ENCODE measurements around the gene TPI1.

The TPI1 gene

DNA sequence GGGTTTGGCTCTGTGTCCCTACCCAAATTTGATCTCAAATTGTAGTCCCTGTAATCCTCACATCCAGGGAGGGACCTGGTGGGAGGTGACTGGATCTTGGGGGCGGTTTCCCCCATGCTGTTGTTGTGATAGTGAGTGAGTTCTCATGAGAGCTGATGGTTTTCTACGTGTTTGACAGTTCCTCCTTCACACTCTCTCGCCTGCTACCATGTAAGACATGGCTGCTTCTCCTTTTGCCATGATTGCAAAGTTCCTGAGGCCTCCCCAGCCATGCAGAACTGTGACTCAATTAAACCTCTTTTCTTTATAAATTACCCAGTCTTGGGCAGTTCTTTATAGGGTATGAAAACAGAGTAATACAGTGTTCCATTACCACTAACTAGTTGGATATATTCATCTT is 27.0 kb downstream of the TPI1 start:
- H3K4me1 ChIP-seq = peaks cover 6% of the 10 kb centered on the region
- H2AFZ ChIP-seq = no peak overlapping the region
- no peaks in the 10 kb centered on the region for H3K36me3 ChIP-seq (ENCODE audit: control insufficient read depth, insufficient read depth, low read length)
- TF ChIP-seq, protein P1, sequence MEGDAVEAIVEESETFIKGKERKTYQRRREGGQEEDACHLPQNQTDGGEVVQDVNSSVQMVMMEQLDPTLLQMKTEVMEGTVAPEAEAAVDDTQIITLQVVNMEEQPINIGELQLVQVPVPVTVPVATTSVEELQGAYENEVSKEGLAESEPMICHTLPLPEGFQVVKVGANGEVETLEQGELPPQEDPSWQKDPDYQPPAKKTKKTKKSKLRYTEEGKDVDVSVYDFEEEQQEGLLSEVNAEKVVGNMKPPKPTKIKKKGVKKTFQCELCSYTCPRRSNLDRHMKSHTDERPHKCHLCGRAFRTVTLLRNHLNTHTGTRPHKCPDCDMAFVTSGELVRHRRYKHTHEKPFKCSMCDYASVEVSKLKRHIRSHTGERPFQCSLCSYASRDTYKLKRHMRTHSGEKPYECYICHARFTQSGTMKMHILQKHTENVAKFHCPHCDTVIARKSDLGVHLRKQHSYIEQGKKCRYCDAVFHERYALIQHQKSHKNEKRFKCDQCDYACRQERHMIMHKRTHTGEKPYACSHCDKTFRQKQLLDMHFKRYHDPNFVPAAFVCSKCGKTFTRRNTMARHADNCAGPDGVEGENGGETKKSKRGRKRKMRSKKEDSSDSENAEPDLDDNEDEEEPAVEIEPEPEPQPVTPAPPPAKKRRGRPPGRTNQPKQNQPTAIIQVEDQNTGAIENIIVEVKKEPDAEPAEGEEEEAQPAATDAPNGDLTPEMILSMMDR (IDR thresholded peaks at IDR 0.05) = no peak
- H3K4me2 ChIP-seq (ENCODE audit: low read length) = no peak overlapping the region
- H3K4me3 ChIP-seq (ENCODE audit: low read depth, low read length) = no peak overlapping the region
- H3K79me2 ChIP-seq = no peaks in the 10 kb centered on the region
- no peak overlapping the region for H3K27ac ChIP-seq
- H3K9ac ChIP-seq = no peak overlapping the region
- no peaks in the 10 kb centered on the region for H3K27me3 ChIP-seq (ENCODE audit: control insufficient read depth, insufficient read depth, low read length)
- H3K9me3 ChIP-seq (ENCODE audit: control insufficient read depth, low read length) = no peaks in the 10 kb centered on the region

GRCh38 chr12:6896846-6897435 is 29.6 kb downstream of the TPI1 start:
- Histone ChIP-seq H2AFZ (no peak overlapping the region), H3K9ac (no peak overlapping the region), H3K27me3 (ENCODE audit: control insufficient read depth, insufficient read depth, low read length) (no peaks in the 10 kb centered on the region), H3K9me3 (ENCODE audit: control insufficient read depth, low read length) (no peaks in the 10 kb centered on the region), H3K36me3 (ENCODE audit: control insufficient read depth, insufficient read depth, low read length) (no peaks in the 10 kb centered on the region), H3K4me2 (ENCODE audit: low read length) (no peak overlapping the region), H3K4me1 (no peaks in the 10 kb centered on the region), H3K4me3 (ENCODE audit: low read depth, low read length) (no peak overlapping the region), H3K79me2 (no peaks in the 10 kb centered on the region), H3K27ac (no peak overlapping the region)
- TF ChIP-seq, protein P1 (IDR thresholded peaks at IDR 0.05) = no peak

DNA sequence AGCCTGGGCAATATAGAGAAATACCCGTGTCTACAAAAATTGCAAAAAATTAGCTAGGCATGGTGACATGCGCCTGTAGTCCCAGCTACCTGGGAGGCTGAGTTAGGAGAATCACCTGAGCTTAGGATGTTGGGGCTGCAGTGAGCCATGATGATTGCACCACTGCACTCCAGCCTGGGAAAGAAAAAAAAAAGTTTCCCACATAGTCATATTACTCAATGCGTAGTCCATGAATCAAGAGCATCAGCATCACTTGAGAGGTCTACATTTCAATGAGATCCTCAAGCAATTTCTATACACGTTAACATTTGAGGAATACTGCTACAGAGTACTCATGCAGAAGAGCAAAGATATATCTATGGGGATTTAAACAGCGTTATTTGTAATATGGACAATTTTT is 32.1 kb downstream of the TPI1 start:
- no peak overlapping the region for H3K4me2 ChIP-seq (ENCODE audit: low read length)
- H3K9me3 ChIP-seq (ENCODE audit: control insufficient read depth, low read length) = no peaks in the 10 kb centered on the region
- no peaks in the 10 kb centered on the region for H3K79me2 ChIP-seq
- no peak overlapping the region for H2AFZ ChIP-seq
- peaks cover 8% of the 10 kb centered on the region for H3K4me1 ChIP-seq
- no peaks in the 10 kb centered on the region for H3K36me3 ChIP-seq (ENCODE audit: control insufficient read depth, insufficient read depth, low read length)
- no peak overlapping the region for H3K9ac ChIP-seq
- H3K27me3 ChIP-seq (ENCODE audit: control insufficient read depth, insufficient read depth, low read length) = no peaks in the 10 kb centered on the region
- H3K27ac ChIP-seq = no peak overlapping the region
- H3K4me3 ChIP-seq (ENCODE audit: low read depth, low read length) = no peak overlapping the region
- TF ChIP-seq, protein P1 (IDR thresholded peaks at IDR 0.05) = no peak

- no peak overlapping the region for H3K4me2 ChIP-seq (ENCODE audit: low read length)
- peaks cover 8% of the 10 kb centered on the region for H3K4me1 ChIP-seq
- no peaks in the 10 kb centered on the region for H3K9me3 ChIP-seq (ENCODE audit: control insufficient read depth, low read length)
- H3K4me3 ChIP-seq (ENCODE audit: low read depth, low read length) = no peak overlapping the region
- no peaks in the 10 kb centered on the region for H3K36me3 ChIP-seq (ENCODE audit: control insufficient read depth, insufficient read depth, low read length)
- TF ChIP-seq, protein P1 (IDR thresholded peaks at IDR 0.05) = no peak
- H2AFZ ChIP-seq = no peak overlapping the region
- H3K27ac ChIP-seq = no peak overlapping the region
- no peaks in the 10 kb centered on the region for H3K27me3 ChIP-seq (ENCODE audit: control insufficient read depth, insufficient read depth, low read length)
- no peak overlapping the region for H3K9ac ChIP-seq
- no peaks in the 10 kb centered on the region for H3K79me2 ChIP-seq
Measured at GRCh38 chr12:6899837-6900519, 32.6 kb downstream of the TPI1 start.

- Histone ChIP-seq H3K9ac (no peak overlapping the region), H3K79me2 (no peaks in the 10 kb centered on the region), H3K27me3 (ENCODE audit: control insufficient read depth, insufficient read depth, low read length) (no peaks in the 10 kb centered on the region), H2AFZ (no peak overlapping the region), H3K4me3 (ENCODE audit: low read depth, low read length) (no peak overlapping the region), H3K4me2 (ENCODE audit: low read length) (no peak overlapping the region), H3K27ac (no peak overlapping the region), H3K4me1 (peaks cover 8% of the 10 kb centered on the region), H3K9me3 (ENCODE audit: control insufficient read depth, low read length) (no peaks in the 10 kb centered on the region), H3K36me3 (ENCODE audit: control insufficient read depth, insufficient read depth, low read length) (no peaks in the 10 kb centered on the region)
- TF ChIP-seq, protein P1 (IDR thresholded peaks at IDR 0.05) = no peak
Measured at GRCh38 chr12:6902448-6902847, 35.1 kb downstream of the TPI1 start.

Data from parathyroid adenoma (tissue), 2 donors.